HepG2 (cell line): ENCODE data around the gene MCC.

Experiments
- CBX5 ChIP-seq: sonication (generic); formaldehyde crosslinking; IDR thresholded peaks from 2 replicates; pipeline ENCODE4 v1.4.0; 2020; ENCODE audit warnings: missing genetic modification reagents, borderline replicate concordance
- FLYWCH1 ChIP-seq: sonication (generic); formaldehyde crosslinking; IDR thresholded peaks from 2 replicates; pipeline ENCODE4 v1.8.1; 2023; ENCODE audit warnings: mild to moderate bottlenecking, missing genetic modification reagents
- NCOR1 ChIP-seq: fragments of 200-600 bp; sonication (generic); IDR thresholded peaks from 2 replicates; pipeline ENCODE4 v1.7.0; 2017; ENCODE audit warnings: antibody characterized with exemption, low read length, borderline replicate concordance
- RNF2 ChIP-seq: fragments of 450-650 bp; conservative IDR thresholded peaks from 2 replicates; pipeline ENCODE4 v1.6.1; 2016; ENCODE audit warnings: low read depth
- ZBTB20 ChIP-seq: sonication (generic); formaldehyde crosslinking; IDR thresholded peaks from 2 replicates; pipeline ENCODE4 v1.8.1; 2023; ENCODE audit warnings: missing genetic modification reagents, low read depth, mild to moderate bottlenecking, borderline replicate concordance
- ZFAT ChIP-seq: sonication (generic); formaldehyde crosslinking; conservative IDR thresholded peaks from 2 replicates; pipeline ENCODE4 v1.8.1; 2023; ENCODE audit warnings: missing genetic modification reagents, inconsistent platforms
- ZNF331 ChIP-seq: sonication (generic); formaldehyde crosslinking; IDR thresholded peaks from 2 replicates; pipeline ENCODE4 v1.4.0; 2020; ENCODE audit warnings: missing genetic modification reagents
- TF ChIP-seq, protein P1 (sequence below): sonication (generic); formaldehyde crosslinking; IDR thresholded peaks from 2 replicates; pipeline ENCODE4 v1.9.0; 2022; ENCODE audit warnings: low read depth, missing genetic modification reagents
- TF ChIP-seq, protein P2 (sequence below): sonication (generic); formaldehyde crosslinking; IDR thresholded peaks from 2 replicates; pipeline ENCODE4 v1.4.0; 2020; ENCODE audit warnings: mild to moderate bottlenecking, missing genetic modification reagents
- TF ChIP-seq, protein P3 (sequence below): sonication (generic); formaldehyde crosslinking; IDR thresholded peaks from 2 replicates; pipeline ENCODE4 v1.4.0; 2020; ENCODE audit warnings: missing genetic modification reagents
- TF ChIP-seq, protein P4 (sequence below): sonication (generic); formaldehyde crosslinking; IDR thresholded peaks from 2 replicates; pipeline ENCODE4 v1.8.0; 2022; ENCODE audit warnings: missing genetic modification reagents, low read depth, mild to moderate bottlenecking, borderline replicate concordance

DNA sequence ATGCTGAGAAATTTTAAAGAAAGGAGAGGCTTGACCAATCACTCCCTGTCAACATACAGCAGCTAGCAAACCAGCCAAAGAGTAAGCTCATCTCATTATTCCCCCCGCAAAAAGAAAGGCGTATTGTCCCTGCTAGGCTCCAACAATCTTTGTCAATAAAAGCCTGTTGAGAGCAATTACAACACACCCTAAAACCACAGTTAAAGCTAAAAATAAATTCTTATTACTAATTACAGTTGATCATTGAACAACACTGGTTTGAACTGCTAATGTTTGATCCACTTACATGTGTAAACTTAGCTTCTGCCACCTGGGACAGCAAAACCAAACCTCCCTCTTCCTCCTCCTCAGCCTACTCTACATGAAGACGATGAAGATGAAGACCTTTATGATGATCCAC, 204.7 kb downstream of the MCC start:
- TF ChIP-seq ZFAT (CRISPR knock-in tag) = no peak
- TF ChIP-seq FLYWCH1 = no peak
- TF ChIP-seq, protein P1, sequence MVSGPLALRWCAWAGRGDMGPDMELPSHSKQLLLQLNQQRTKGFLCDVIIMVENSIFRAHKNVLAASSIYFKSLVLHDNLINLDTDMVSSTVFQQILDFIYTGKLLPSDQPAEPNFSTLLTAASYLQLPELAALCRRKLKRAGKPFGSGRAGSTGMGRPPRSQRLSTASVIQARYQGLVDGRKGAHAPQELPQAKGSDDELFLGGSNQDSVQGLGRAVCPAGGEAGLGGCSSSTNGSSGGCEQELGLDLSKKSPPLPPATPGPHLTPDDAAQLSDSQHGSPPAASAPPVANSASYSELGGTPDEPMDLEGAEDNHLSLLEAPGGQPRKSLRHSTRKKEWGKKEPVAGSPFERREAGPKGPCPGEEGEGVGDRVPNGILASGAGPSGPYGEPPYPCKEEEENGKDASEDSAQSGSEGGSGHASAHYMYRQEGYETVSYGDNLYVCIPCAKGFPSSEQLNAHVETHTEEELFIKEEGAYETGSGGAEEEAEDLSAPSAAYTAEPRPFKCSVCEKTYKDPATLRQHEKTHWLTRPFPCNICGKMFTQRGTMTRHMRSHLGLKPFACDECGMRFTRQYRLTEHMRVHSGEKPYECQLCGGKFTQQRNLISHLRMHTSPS (CRISPR knock-in tag) = no peak
- TF ChIP-seq, protein P2, sequence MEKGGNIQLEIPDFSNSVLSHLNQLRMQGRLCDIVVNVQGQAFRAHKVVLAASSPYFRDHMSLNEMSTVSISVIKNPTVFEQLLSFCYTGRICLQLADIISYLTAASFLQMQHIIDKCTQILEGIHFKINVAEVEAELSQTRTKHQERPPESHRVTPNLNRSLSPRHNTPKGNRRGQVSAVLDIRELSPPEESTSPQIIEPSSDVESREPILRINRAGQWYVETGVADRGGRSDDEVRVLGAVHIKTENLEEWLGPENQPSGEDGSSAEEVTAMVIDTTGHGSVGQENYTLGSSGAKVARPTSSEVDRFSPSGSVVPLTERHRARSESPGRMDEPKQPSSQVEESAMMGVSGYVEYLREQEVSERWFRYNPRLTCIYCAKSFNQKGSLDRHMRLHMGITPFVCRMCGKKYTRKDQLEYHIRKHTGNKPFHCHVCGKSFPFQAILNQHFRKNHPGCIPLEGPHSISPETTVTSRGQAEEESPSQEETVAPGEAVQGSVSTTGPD (CRISPR knock-in tag) = no peak
- TF ChIP-seq, protein P3, sequence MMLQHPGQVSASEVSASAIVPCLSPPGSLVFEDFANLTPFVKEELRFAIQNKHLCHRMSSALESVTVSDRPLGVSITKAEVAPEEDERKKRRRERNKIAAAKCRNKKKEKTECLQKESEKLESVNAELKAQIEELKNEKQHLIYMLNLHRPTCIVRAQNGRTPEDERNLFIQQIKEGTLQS = no peak
- TF ChIP-seq RNF2 = no peak
- TF ChIP-seq NCOR1 = no peak
- TF ChIP-seq CBX5 (CRISPR knock-in tag) = no peak
- no peak for TF ChIP-seq ZBTB20
- TF ChIP-seq ZNF331 (CRISPR knock-in tag) = no peak
- TF ChIP-seq, protein P4, sequence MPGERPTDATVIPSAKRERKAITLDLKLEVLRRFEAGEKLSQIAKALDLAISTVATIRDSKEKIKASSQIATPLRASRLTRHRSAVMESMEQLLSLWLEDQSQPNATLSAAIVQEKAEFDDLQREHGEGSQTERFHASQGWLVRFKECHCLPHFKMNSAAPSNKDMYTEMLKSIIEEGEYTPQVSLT = no peak
